ENCODE measurements around the gene ATG14.

Gene ATG14

DNA sequence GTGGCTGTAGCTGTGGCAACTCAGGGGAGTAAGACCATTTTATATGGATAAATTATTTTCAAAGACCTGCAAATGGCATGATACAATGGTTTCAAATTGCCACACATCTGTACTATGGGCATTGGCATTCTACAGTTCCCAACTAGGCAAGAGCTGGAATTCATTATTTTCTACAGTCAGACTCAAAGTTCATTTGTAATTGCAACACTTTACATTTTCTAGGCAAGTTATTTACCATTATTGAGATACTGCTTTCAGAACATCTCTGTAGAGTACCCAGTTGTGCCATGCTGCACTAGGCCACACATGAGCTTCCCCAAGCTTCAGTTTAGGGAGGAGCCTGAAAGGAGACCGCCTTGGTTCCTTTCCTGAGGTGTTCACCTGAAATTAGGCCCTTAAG is 8.0 kb upstream of the ATG14 start:
- DNase-seq (ENCODE audit: insufficient read length, low spot score) (no peak), FAIRE-seq (no peak)
- TF ChIP-seq, protein P1, sequence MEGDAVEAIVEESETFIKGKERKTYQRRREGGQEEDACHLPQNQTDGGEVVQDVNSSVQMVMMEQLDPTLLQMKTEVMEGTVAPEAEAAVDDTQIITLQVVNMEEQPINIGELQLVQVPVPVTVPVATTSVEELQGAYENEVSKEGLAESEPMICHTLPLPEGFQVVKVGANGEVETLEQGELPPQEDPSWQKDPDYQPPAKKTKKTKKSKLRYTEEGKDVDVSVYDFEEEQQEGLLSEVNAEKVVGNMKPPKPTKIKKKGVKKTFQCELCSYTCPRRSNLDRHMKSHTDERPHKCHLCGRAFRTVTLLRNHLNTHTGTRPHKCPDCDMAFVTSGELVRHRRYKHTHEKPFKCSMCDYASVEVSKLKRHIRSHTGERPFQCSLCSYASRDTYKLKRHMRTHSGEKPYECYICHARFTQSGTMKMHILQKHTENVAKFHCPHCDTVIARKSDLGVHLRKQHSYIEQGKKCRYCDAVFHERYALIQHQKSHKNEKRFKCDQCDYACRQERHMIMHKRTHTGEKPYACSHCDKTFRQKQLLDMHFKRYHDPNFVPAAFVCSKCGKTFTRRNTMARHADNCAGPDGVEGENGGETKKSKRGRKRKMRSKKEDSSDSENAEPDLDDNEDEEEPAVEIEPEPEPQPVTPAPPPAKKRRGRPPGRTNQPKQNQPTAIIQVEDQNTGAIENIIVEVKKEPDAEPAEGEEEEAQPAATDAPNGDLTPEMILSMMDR (IDR thresholded peaks at IDR 0.05; ENCODE audit: insufficient read depth, missing control alignments), result no peak

DNA sequence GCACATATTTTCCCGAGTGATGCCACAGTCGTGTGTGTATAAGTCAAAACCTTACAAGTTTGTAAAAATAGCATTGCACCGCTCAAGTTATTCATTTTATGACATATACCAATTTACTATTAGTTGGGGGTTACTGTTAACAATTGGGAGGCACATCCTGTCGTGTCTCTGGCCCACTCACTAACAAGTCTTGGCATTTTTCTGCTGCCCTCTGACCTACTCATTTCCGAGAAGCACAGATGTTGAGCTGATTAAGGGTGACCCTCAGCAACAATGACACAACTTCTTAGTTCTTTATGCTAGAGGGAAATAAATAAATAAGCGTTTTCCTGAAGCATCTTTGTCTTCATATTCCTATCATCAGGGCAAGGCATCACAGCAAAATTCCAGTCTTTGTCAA is 6.8 kb upstream of the ATG14 start:
- TF ChIP-seq, protein P1 (IDR thresholded peaks at IDR 0.05; ENCODE audit: insufficient read depth, missing control alignments), result no peak
- FAIRE-seq (no peak), DNase-seq (ENCODE audit: insufficient read length, low spot score) (no peak)

DNA sequence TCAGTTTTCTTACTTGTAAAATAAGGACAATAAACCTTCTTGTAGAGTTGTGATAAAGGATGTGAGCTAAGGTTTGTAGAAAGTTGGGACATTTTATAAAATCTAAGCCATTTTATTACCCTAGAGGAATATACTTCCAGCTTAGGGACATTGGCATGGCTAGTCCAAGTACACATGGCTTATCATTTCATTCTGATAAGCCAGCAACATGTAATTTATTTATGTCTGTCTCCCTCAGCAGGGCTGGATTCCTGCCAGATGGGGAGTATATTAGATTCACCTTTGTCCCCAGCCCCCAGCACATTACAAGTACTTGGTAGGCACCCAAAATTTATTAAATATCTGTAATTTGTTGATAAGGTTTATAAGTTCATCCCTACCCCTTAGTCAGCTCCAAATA is 6.3 kb upstream of the ATG14 start:
- DNase-seq (ENCODE audit: insufficient read length, low spot score) (no peak), FAIRE-seq (no peak)
- TF ChIP-seq, protein P1 (IDR thresholded peaks at IDR 0.05; ENCODE audit: insufficient read depth, missing control alignments), result no peak

DNA sequence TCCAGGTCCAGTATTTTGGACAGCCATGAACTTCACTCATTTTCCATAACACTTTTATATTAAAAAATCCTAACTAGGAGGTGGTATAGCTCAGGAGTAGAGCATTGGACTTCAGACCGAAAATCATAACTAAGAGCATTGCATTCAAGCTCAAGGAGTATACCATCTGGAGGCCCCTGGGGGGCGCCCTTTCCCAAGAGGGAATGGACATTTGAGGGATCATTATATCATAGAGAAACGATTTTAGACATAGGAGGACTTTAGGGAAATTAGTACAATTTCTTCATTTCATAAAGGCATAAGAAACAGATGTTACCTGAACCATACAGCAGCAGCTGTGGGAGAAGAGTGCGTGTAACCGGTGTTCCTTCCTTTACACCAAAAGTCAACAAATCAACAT is 5.2 kb upstream of the ATG14 start:
- TF ChIP-seq, protein P1 (IDR thresholded peaks at IDR 0.05; ENCODE audit: insufficient read depth, missing control alignments), result peak; percentile 17
- DNase-seq (ENCODE audit: insufficient read length, low spot score), result no peak
- FAIRE-seq, result peak; percentile 38

DNA sequence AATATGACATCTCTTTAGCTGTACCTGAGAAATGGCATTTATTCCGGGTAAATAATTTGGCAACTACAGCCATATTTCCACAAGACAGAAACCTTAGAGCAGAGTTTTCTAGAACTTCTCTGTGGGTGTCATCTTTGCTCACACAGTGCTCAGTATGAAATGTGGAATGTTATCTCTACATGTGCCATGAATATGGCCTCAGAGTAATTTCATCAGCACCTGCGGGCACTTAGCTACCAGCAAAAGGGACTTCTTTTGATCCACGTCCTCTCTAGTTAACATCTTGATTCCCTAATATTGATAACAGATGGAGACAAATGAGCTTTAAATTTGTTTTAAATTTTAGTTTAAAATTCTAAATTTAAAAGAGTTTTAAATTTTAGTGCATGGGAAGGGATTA is 2.9 kb upstream of the ATG14 start:
- TF ChIP-seq, protein P1 (IDR thresholded peaks at IDR 0.05; ENCODE audit: insufficient read depth, missing control alignments), result no peak
- FAIRE-seq (no peak), DNase-seq (ENCODE audit: insufficient read length, low spot score) (no peak)

DNA sequence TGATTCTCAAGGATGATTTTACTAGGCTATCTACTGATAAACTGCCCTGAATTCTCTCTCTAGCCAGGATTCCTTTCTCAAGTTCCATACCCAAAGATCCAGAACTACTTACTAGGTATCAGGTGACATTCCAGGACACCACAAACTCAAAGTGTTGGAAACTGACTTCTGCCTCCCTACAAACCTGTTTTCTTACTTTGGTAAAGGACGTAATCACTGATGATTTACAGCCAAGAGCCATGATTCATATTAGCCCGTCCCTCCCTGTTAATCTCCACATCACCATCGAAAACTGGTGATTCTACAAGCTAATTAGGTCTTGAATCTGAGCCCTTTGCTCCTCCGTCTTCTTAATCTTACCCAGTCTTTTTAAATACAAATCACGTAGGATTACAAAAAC is 1.0 kb upstream of the ATG14 start:
- no peak for DNase-seq (ENCODE audit: insufficient read length, low spot score)
- peak; percentile 29 for FAIRE-seq
- TF ChIP-seq, protein P1 (IDR thresholded peaks at IDR 0.05; ENCODE audit: insufficient read depth, missing control alignments), result no peak

DNA sequence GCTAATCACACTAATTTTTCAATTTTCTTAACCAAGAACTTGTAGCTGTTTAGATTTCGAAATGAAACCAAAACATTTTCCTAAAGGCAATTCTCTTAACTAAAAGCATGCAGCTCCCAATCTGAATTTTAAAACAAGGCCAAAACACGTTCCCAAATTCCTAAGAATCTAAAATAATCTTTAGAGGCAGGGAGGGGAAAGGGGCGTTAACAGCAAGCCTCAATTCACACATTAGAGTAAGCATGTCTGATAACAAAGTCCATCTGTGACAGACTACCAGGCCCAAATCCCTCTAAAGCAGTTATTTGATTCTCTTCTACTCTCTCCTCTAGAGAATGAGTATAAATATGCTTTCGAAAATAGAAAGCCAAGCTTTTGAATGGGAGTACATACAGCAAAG is 754 bp downstream of the ATG14 start:
- no peak for DNase-seq (ENCODE audit: insufficient read length, low spot score)
- TF ChIP-seq, protein P1 (IDR thresholded peaks at IDR 0.05; ENCODE audit: insufficient read depth, missing control alignments), result no peak
- FAIRE-seq, result no peak
